Measurements from ENCODE around the gene GNPDA2.

DNA sequence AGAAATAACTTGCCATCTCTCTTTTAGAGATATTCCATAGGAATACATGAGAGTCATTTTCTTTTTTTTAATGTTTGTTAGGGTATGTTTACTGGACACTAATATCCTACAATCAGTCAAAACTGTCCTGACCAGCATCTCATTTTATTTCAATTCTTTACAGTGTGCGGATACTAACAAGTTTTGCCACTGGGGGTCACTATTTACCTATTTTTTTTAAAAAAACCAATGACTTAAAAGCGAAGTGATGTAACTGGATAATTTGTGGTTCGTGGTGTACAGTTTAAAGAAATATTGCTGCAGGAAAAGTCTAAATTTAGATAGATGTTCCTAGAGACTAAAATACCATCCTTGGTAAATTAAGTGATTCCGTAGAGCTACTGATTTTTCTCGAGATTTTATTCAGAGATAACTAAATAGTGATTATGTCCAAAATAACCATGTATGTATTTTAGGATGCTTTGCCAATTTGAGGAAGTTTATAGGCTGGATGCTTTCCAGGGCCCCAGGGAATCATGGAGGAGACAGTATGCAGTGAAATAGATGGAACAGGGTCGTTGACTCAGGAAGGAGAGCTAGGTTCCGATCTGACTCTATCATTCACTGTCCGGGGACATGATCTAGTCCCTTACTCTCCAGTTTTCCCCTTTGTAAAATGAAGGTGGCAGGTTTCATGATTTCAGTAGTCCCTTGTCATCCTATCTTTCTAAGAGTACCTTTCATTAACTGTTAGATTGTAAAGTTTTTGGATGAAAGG is 34.0 kb upstream of the GNPDA2 start:
- TF ChIP-seq, protein P1, sequence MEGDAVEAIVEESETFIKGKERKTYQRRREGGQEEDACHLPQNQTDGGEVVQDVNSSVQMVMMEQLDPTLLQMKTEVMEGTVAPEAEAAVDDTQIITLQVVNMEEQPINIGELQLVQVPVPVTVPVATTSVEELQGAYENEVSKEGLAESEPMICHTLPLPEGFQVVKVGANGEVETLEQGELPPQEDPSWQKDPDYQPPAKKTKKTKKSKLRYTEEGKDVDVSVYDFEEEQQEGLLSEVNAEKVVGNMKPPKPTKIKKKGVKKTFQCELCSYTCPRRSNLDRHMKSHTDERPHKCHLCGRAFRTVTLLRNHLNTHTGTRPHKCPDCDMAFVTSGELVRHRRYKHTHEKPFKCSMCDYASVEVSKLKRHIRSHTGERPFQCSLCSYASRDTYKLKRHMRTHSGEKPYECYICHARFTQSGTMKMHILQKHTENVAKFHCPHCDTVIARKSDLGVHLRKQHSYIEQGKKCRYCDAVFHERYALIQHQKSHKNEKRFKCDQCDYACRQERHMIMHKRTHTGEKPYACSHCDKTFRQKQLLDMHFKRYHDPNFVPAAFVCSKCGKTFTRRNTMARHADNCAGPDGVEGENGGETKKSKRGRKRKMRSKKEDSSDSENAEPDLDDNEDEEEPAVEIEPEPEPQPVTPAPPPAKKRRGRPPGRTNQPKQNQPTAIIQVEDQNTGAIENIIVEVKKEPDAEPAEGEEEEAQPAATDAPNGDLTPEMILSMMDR (IDR thresholded peaks at IDR 0.05; ENCODE audit: poor library complexity): peak; percentile 71
- no peak for TF ChIP-seq EZH2 (IDR thresholded peaks at IDR 0.05; ENCODE audit: borderline replicate concordance)
- TF ChIP-seq EZH2phosphoT487 (IDR thresholded peaks at IDR 0.05; ENCODE audit: low read depth, severe bottlenecking, unreplicated experiment): no peak

Data from hepatocyte (in vitro differentiated cells).